HG02610 (cell line): ENCODE measurements around the gene UBE2J2.

ENCODE experiments used
- ATAC-seq: cut with Tn5 transposase; IDR thresholded peaks from one replicate; pipeline ENCODE4 v1.9.1; 2021; ENCODE audit warnings: mild to moderate bottlenecking, moderate library complexity; ENCODE audit not compliant: unreplicated experiment

Gene UBE2J2

DNA sequence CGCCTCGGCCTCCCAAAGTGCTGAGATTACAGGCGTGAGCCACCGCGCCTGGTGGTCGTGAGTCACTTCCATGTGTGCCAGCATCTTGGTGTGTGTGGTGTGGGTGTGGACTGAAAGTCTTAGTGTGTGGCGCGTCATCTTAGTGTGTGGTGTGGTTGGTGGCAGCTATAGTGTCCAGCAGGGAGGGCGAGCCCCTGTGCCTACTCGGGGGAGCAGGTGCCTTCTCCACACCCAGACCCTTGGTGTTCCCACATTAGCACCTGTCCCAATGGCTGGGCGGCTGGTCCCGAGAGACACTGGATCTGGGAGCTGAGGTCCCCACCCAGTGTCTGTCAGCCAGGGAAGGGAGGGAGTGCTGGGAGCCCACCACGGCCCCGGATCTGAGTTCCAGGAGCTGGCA lies 9.3 kb upstream of the UBE2J2 start:
- ATAC-seq: no peak

GRCh38 chr1:1281533-1282321 lies 8.1 kb upstream of the UBE2J2 start:
- ATAC-seq: no peak

GRCh38 chr1:1280782-1281481 lies 7.3 kb upstream of the UBE2J2 start:
- no peak for ATAC-seq

GRCh38 chr1:1279028-1279427 lies 5.4 kb upstream of the UBE2J2 start:
- ATAC-seq: no peak

GRCh38 chr1:1278620-1279019 lies 5.0 kb upstream of the UBE2J2 start:
- ATAC-seq: no peak

GRCh38 chr1:1275836-1276235 lies 2.2 kb upstream of the UBE2J2 start:
- no peak for ATAC-seq

DNA sequence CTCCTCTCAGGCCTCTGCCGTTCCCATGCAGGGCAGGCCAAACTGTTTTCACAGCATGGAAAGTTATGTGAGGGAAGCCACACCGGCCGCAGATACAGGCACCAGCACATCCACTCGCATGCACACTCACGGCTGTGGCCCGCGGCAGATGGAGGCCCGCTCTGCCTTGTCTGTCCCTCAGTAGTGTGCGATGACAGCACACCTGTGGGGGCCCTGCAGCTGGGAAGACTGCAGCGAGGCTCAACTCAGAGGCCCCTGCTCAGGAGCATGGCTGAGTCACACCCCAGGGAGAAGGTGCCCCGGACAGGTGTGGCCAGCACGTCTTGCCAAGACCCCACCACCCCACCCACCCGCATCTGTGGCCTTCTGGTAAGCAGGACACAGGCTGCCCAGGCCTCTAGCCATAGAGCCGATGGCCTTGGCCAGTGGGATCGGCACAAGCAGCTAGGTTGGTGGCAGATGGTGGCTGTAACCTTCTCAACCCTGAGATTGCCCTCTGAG lies 1.3 kb upstream of the UBE2J2 start:
- ATAC-seq: no peak

DNA sequence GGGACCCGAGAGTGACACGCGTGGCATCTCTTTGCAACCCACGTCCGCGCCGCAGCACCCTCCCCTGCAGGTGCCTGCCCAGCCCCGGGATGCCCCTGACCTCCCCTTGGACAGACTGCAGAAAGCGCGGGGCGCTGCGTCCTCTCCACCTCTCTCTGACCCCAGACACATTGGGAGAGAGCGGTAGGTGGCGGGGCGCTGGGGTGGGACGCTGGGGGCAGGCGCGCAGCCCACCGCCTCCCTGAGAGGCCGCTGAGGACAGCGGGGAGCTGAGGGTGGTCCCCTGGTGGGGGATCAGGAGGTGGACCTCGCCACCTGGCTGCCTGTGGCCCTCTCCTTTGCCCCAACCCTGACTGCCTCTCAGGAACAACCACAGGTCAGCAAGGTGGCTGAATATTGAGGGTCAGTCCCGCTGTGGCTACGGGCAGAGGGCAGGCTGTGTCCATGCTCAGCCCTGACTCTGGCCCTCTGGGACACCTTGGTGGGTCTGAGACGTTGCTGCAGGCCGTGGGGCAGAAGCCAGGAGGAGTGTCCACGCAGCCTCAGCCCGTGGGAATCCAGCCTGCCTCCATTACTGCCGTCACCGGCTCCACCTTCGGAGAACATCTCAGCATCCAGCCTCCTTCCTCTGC lies 761 bp upstream of the UBE2J2 start:
- no peak for ATAC-seq

DNA sequence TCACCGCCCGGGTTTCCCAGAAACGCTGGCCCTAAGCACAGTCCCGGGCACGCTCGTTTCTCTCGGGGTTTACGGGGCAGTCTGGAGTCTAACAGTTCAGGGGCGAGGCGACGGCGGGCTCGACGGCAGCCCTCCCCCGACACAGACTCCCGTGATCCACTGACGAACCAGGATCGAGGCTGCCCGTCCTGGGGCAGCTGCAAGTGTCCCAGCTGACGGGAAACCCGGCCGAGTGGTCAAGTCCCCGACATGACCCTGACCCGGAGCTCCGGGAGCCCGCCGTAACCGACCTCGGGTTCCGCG lies 494 bp downstream of the UBE2J2 start:
- ATAC-seq: peak; percentile 16

- ATAC-seq: no peak
Observed at GRCh38 chr1:1272341-1273208, 1.1 kb downstream of the UBE2J2 start.

DNA sequence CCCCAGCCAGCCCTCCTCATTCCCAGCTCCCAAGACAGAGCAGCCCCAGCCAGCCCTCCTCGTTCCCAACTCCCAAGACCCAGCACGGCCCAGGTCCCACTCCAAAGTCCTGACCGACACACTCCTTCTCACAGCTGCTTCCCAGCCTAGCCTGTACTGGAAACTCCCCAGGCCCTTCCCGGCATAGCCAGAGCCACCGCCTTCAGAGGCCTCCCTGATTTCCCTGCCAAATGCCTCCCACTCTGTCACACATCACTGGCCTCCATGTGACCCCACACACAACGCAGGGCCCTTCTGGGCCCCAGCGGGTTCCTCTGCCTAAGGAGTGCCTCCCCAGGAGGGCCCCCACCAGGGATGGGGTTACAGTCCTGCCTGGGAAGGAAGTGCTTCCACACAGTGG lies 2.8 kb downstream of the UBE2J2 start:
- no peak for ATAC-seq

DNA sequence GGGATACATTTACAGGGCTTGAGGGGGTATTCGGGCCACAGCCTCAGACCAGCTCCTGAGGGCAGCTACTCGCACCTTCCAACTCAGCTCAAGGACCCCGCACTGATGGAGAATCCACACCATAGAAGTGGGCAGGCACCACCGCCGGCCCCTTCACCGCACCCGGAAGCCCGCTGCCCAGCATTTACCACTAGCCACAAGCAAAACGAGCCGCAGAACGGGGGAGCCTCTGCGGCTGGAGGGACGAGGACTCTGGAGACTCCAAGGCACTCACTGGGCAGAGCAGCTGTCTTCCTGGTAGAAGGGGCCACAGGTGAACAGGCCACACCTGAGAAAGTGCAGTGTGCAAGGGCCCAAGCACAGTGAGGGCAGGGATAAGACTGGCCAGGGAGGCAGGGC lies 5.4 kb downstream of the UBE2J2 start:
- no peak for ATAC-seq

- no peak for ATAC-seq
Observed at GRCh38 chr1:1267488-1268283, 6.0 kb downstream of the UBE2J2 start.

- no peak for ATAC-seq
Observed at GRCh38 chr1:1264868-1265272, 8.8 kb downstream of the UBE2J2 start.

DNA sequence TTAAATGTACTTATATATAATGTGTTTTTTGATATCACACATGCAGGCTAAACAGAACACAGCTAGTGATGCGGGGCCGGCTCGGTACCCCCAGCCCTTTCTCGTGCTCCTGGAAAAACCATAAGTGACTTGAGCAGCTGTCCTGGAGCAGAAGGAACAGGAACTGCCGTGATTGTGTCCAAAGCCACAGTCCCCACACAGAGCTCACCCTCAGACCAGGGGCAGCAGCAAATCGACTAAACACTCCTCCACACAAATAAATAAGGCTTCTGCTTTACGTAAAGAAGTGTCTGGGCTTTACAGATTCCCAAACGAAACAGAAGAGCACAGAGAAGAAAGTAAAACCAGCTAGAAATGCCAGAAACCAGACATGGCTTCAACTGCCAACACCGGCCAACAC lies 9.6 kb downstream of the UBE2J2 start:
- ATAC-seq: no peak

DNA sequence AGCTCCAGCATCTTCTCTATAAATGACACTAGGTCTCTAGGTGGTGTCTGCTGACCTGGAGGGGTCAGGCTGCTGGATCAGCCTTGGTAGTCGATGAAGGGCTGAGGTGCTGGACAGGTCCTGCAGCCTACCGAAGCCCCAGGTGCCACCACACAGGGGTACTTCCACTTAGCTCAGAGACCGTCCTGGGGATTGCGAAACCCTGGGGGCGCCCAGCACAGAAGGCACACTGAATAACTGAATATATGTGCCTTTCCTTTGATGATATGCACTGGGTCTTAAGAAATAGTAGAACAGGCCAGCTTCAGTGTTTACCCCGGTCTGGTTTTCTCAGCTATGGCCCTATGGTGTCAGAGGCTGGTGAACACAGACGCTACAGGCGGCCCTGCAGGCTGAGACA lies 10.9 kb downstream of the UBE2J2 start:
- ATAC-seq: no peak

- ATAC-seq: no peak
Observed at GRCh38 chr1:1262071-1262470, 11.6 kb downstream of the UBE2J2 start.

DNA sequence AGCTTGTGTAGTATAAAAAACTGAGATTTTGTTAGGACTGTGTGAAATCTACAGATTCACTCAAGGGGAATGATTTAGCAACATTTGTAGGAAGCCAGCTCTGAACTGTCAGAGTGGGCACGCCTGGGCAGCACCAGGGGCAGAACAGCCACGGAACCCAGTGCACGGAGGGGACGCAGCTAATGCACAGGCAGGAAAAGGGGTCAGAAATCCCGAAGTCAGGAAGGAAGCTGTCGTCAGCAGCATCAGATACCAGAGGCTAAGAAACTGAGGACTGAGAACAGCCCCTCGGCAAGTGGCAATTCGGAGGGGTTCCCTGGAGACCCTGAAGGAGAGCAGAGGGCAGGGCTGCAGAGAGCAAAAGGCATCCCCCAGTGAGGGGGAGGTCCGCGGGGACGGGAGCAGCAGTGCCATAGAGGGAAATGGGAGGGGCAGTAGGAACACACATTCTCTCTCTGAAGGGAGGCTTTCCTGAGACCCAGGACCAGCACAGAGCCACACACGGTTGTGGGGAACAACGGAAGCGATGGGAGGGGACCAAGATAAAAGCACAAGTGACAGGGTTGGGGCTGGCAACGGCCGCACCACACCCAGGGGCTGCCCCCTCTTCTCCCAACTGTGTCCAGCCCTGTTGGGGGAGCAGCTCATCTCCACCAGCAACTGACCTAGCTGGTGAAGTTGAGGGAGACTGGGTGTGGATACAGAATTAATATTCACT lies 12.7 kb downstream of the UBE2J2 start:
- no peak for ATAC-seq

- no peak for ATAC-seq
Observed at GRCh38 chr1:1259951-1260600, 13.6 kb downstream of the UBE2J2 start.
